Measurements from ENCODE around the gene CPAMD8.
"Not testable (repeated sequence)": the region's sequence is repeated elsewhere in the genome, so short reads cannot be mapped to it uniquely, and the experiment has no call there.

Gene CPAMD8

DNA sequence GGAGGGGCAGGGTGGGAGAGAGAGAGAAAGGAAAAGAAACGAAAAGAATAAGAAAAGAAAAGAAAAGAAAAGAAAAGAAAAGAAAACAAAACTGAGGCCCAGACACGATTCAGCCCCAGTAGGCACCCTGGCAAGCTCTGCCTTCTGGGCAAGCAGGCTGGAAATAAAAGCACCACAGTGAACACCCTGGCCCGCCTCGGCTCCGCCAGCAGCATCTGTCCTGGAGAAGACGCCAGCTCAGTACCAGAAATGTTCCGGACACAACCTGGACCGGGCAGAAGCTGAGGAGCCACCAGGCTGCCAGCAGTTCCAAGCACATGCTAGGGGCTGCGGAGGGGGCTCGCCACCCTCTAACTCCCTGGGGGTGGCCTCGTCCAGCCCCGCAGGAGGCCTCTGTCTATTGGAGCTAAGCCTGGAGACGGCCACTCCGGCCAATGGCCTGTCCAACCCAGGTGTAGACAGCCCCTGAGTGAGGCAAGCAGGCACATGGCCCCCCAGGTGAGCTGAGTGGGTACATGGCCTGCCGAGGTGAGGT is 11.4 kb upstream of the CPAMD8 start:
- DNase-seq, result no peak

DNA sequence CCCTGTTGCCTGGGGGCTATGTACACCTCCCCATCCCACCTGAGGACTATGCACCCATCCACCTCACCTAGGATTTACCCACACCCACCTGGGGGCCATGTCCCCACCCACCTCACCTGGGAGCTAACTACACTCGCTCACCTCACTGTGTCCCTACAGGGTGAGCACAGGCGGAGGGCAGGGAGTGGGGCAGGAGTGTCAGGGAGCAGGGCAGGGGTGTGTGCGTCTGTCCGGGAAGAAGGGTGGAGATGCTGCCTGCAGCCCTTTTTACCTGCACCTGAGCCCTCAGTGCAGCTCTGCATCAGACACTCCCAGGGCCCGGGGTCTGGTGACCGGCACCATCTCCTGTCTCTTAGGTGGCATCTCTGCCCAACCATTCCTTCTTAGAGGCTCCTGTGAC is 10.6 kb upstream of the CPAMD8 start:
- no peak for DNase-seq

DNA sequence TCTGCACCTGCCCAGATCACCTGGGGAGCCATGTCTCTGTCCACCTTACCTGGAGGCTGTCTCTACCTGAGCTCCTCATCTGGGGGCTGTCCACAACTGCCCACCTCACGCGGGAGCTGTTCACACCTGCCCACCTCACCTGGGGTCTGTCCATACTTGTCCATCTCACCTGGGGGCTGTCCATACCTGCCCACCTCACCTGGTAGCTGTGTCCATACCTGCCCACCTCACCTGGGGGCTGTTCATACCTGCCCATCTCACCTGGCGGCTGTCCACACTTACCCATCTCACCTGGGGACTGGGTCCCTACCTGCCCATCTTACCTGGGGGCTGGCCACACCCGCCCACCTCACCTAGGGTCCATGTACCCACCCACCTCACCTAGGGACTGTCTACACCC is 10.0 kb upstream of the CPAMD8 start:
- DNase-seq, result no peak

DNA sequence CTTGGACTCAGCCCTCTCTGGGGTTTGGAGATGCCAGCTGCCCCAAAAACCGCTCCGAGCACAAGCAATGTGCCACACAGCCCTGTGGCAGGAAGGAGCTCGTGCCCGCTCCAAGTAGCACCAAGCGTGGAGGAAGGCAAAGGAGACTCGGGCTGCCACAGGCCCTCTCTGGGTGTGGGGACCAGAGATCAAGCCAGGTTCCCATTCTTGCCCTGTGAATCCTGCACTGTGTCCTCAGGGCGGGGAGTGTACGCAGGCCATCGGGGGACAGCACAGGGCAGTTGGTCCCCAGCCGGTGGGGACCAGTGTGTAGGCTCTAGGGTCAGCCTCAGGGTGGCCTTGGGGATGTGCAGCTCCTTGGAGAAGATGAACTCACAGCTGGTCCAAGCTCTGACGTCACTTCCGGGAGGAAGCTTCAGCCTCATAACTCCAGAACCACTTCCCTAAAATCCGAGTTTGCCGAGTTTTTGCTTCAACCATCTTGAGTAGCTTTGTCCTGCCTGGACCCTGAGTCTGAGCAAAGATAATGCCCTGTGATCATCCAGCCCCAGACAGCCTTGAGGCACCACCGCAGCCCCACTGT is 9.3 kb upstream of the CPAMD8 start:
- DNase-seq, result peak; percentile 75 to 90

DNA sequence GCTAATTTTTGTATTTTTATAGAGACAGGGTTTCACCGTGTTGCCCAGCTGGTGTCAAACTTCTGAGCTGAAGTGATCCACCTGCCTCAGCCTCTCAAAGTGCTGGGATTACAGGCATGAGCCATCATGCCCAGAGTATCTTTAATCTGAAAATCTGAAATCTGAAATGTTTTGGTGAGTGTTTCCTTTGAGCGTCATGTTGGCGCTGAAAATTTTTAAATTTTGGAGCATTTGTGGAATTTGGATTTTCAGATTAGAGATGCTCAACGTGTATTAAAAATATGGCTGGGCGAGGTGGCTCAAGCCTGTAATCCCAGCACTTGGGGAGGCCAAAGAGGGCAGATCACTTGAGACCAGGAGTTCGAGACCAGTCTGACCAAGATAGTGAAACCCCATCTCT is 5.1 kb upstream of the CPAMD8 start:
- no peak for DNase-seq

- no peak for DNase-seq
Measured at GRCh38 chr19:17027535-17027975, 945 bp upstream of the CPAMD8 start.

GRCh38 chr19:17025991-17026658 is 485 bp downstream of the CPAMD8 start:
- peak; percentile 39 to 51 for DNase-seq

DNA sequence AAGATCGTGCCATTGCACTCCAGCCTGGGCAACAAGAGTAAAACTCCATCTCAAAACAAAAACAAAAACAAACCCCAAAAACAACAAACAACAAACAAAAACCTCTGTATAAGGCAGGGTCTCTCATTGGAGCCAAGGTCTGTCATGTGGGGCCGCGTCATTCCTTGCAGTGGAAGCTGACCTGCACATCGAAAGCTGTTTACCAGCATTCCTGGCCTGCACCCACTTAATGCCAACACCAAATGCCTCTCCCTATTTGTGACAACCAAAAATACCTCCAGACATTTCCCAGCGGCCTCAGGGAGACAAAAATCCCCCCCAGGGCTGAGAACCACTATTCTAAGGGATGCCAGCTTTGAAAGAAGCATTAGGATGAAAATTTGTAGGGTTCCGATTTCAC is 1.2 kb downstream of the CPAMD8 start:
- no peak for DNase-seq

DNA sequence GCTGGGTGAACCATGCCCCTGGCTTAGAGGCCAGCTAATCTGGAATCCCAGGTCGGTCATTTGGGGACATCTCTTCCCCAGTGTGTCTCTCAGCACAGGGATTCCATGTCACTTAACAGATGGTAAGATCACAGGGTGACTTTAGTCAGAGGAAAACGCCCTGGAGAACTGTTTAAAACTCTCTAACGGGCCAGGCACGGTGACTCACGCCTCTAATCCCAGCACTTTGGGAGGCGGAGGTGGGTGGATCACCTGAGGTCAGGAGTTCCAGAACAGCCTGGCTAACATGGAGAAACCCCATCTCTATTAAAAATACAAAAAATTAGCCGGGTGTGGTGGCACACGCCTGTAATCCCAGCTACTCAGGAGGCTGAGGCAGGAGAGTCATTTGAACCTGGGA is 1.7 kb downstream of the CPAMD8 start:
- DNase-seq, result not testable (repeated sequence)

DNA sequence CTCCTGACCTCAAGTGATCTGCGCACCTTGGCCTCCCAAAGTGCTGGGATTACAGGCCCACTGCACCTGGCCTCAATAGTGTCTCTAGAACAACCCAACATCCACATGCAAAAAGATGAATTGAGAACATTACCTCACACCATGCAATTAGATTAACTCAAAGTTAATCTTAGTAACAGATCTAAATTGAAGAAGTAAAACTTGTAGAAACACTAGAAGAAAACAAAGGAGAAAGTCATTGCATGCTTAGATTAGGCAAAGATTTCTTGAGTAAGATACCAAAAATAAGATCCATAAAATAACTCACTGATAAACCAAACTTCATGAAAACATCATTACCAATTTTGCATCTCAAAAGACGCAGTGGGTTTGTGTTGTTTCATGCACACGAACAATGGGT is 2.8 kb downstream of the CPAMD8 start:
- DNase-seq, result no peak

GRCh38 chr19:17022738-17023137 is 3.9 kb downstream of the CPAMD8 start:
- DNase-seq, result no peak

DNA sequence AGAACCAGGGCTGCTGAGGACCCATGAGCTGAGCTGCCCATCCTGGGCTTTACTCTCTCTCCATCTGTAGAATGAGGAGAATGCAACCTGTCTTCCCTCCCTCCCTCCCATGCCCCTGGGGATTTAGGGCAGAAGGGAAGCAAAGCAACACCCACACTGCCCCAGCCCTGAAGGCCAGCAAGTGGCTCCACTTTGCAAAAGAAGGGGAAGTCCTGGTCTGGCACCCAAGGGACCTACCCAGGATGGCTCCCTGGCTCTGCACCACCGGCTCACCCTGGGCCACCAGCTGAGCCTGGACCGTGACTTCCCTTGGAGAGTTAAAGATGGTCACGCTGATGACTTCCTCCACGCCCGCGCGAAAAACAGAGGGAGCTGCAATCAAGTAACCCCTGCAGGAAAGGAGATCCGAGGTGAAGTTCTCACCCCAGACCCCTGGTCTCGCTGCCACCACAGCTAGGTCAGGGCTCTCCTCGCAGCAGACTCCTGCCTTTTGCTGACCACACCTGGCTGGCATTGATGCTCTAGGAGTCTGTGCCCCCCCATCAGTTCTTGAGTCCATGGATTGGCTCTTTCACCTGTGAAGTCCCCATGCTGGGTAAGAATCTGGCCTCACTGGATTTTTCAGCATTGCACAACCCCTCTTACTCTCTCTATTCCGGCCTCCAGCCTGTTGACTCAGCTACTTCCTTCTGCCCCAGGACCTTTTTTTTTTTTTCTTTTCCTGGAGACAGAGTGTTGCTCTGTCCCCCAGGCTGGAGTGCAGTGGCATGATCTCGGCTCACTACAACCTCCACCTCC is 4.6 kb downstream of the CPAMD8 start:
- DNase-seq, result peak; percentile 93 to 96

DNA sequence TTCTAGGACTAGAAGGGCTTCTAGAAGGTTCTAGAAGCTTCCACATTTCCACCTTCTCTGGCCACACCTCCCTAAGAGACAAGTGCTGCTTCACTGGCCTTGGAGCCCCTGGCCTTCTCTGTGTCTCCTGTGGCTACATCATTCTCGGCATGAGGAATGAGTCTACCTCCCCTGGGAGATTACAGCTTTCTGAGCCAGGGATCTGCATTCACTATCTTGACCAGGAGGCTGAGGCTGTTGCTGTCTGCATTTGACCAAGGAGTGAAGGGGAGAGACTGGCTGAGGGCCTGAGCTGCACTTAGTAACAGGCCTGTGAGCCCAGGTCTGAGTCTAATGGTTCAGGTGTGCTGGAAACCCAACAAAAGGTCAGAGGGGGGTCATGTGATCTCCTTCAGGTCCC is 5.3 kb downstream of the CPAMD8 start:
- DNase-seq, result no peak

GRCh38 chr19:17020823-17021222 is 5.8 kb downstream of the CPAMD8 start:
- DNase-seq, result peak; percentile 29 to 31

DNA sequence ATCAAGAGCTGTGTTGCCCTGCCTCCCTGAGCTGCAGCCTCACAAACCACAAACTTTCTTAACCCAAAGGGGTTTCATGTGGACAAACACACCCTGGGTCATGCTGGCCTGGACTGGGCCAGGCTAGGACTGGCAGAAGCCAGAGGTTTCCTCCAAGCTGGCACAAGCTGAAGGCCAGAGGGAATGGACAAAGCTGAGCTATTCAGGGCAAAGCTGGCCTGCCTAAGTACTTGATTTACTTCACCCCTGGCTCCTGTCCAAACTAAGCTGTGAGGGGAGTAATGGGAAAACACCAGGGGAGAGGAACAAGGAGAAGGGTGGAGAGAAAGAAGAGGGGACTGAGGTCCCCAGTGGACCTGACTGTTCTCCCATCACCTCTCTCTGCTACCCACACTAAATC is 6.2 kb downstream of the CPAMD8 start:
- no peak for DNase-seq

DNA sequence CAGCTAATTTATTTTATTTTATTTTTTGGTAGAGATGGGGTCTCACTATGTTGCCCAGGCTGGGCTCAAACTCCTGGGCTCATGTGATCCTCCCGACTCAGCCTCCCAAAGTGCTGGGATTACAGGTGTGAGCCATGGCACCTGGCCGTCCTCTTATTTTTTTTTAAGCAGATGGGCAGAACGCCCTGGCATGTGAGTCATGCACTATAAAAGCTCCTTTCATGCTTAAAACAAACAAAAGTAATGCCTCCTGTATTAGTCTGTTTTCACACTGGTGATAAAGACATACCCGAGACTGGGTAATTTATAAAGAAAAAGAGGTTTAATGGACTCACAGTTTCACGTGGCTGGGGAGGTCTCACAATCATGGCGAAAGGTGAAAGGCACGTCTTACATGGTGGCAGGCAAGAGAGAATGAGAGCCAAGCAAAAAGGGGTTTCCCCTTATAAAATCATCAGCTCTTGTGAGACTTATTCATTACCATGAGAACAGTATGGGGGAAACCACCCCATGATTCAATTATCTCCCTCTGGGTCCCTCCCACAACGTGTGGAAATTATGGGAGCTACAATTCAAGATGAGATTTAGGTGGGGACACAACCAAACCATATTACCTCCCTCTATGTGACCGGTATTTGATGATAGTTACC is 12.3 kb downstream of the CPAMD8 start:
- peak; percentile 55 to 75 for DNase-seq

GRCh38 chr19:17011485-17011884 is 15.1 kb downstream of the CPAMD8 start:
- no peak for DNase-seq

GRCh38 chr19:17006579-17006978 is 20.0 kb downstream of the CPAMD8 start:
- DNase-seq, result no peak

GRCh38 chr19:17005000-17005399 is 21.6 kb downstream of the CPAMD8 start:
- DNase-seq, result peak in 1 of 2 donors; percentile 31

DNA sequence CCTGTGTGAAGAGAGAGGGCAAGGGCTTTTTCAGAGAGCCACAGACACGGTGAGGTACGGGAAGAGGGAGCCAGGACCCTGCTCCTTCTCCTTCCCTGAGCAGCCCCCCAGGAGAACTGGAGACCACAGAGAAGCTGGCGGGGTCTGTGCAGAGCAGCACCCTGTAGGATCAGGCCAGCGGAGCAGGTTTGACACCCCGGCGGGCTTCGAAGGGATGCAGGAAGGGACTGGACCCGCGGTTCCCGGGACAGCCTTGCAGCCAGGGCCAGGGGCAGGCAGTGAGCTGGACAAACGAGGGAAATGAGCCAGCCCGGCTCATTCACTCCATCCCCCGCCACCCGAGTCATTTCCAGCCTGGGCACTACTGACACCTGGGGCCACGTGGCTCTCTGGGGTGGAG is 22.2 kb downstream of the CPAMD8 start:
- DNase-seq, result no peak

DNA sequence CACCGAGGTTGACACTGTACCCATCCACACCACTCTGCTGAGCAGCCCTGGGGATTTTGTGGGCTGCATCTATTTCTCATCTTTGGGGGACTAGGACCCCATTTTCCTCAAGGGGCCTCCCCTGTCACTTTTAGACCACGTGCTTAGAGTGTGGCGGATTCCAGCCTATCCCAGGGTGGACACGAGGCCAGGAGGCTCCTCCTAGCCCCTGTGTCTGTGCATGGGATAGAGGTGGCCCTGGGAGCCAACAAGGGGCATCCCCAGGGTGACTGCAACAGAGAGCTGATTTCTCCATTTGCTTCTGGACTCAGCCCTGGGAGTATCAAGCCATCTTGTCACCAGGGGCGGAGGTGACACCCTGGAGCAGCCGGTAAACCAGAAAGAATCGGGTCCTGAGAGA is 24.2 kb downstream of the CPAMD8 start:
- DNase-seq, result no peak

DNA sequence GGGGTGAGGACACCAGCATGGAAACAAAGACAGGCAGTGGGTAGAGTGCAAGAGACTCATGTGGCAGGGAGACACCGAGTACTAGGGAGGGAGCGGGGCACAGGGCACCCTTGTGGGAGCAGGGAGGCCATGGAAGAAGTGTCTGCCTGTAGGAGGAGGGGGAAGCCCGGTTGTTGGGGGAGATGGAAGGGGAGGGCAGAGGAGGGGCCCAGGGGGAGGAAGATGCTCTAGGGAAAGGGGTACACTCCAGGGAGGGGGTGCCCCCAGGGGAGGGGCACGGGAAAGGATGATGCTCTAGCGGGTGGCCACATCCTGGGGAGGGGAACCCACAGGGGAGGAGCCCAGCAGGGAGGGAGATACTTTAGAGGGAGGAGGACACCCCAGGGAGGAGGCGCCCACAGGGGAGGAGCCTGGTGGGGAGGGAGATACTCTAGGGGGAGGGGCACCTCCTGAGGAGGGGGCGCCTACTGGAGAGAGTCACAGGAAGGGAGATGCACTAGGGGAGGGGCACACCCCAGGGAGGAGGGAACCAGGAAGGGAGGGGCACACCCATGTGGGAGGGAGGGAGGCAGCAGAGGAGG is 24.9 kb downstream of the CPAMD8 start:
- no peak for DNase-seq

GRCh38 chr19:16998635-16999194 is 27.9 kb downstream of the CPAMD8 start:
- DNase-seq, result no peak
